ENCODE data around the gene HABP2. TPM values are rescaled to one million over a fixed set of nuclear protein-coding genes. Genes with fewer than 3 reads are reported as not detected.
A peak's percentile ranks its signal among the peaks of the same experiment; 100 is the strongest.

The HABP2 gene
- total and polyA plus RNA-seq, 8 donors, result 0.76 to 11.4 (median 3.8) TPM; not detected in 2

DNA sequence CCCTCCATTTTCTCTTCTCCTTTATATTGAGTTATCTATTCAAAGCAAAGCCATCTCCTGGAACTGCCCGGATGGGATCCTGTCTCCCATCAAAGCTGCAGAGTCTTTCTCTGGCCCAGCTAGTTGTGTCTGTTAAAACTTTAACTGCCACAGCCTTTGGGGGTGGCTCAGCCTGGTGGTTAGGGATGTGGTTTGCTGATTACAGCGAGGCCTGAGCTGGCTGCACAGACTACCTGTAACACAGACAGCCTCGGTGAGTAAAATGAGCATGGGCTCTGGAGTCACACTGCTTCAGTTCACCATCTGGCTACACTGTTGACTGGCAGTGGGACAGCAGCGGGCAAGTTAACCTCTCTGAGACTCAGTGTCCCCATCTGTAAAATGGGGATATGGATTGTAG, 18.4 kb upstream of the HABP2 start:
- DNase-seq, result no peak
- H3K27ac ChIP-seq, result no peak overlapping the region
- no peaks in the 10 kb centered on the region for H3K9me3 ChIP-seq
- 73 to 81% (median 76%) methylated on average over 4 of the region's 4 CpGs for WGBS, 5 donors
- intact Hi-C loops (cut with DNase I; ENCODE audit: low total_unique reads), result no loop called here
- no peaks in the 10 kb centered on the region for H3K36me3 ChIP-seq
- no peak overlapping the region for H3K4me3 ChIP-seq
- H3K27me3 ChIP-seq, result peaks cover 0 to 6% (median 0%) of the 10 kb centered on the region in 3 donors
- TF ChIP-seq POLR2AphosphoS5 (IDR thresholded peaks at IDR 0.05) (no peak), POLR2A (IDR thresholded peaks at IDR 0.05) (no peak)
- H3K4me1 ChIP-seq, result peaks cover 0 to 4% (median 0%) of the 10 kb centered on the region in 4 donors

DNA sequence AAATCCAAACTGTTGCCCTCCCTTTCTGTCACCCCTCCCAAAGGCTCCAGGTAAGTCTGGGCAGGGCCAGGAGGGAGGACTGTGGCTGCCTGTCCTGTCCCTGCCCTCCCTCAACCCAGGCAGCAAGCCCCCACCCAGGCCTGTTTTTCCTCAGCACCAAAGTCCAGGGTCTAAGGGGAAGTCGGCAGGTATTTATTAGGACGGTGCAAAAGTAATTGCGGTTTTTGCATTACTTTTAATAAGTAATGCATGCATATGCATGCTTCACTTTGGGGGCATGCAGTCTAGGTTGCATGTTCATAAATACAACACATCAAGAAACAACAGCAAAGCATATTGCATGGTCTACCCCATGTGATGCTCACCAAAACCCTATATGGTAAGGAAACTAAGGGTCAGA, 15.2 kb upstream of the HABP2 start:
- no peak for DNase-seq
- Histone ChIP-seq H3K36me3 (no peaks in the 10 kb centered on the region), H3K4me1 (peaks cover 0 to 18% (median 14%) of the 10 kb centered on the region in 4 donors), H3K9me3 (no peaks in the 10 kb centered on the region), H3K4me3 (no peak overlapping the region), H3K27ac (no peak overlapping the region), H3K27me3 (peaks cover 0 to 6% (median 0%) of the 10 kb centered on the region in 3 donors)
- intact Hi-C loops (cut with DNase I; ENCODE audit: low total_unique reads), result no loop called here
- TF ChIP-seq, protein P1, sequence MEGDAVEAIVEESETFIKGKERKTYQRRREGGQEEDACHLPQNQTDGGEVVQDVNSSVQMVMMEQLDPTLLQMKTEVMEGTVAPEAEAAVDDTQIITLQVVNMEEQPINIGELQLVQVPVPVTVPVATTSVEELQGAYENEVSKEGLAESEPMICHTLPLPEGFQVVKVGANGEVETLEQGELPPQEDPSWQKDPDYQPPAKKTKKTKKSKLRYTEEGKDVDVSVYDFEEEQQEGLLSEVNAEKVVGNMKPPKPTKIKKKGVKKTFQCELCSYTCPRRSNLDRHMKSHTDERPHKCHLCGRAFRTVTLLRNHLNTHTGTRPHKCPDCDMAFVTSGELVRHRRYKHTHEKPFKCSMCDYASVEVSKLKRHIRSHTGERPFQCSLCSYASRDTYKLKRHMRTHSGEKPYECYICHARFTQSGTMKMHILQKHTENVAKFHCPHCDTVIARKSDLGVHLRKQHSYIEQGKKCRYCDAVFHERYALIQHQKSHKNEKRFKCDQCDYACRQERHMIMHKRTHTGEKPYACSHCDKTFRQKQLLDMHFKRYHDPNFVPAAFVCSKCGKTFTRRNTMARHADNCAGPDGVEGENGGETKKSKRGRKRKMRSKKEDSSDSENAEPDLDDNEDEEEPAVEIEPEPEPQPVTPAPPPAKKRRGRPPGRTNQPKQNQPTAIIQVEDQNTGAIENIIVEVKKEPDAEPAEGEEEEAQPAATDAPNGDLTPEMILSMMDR (IDR thresholded peaks at IDR 0.05), result no peak
- no peak for TF ChIP-seq POLR2A (IDR thresholded peaks at IDR 0.05)
- TF ChIP-seq POLR2AphosphoS5 (IDR thresholded peaks at IDR 0.05), result no peak
- no peak for TF ChIP-seq EP300 (IDR thresholded peaks at IDR 0.05)
- 84 to 97% (median 90%) methylated on average over 3 of the region's 3 CpGs for WGBS, 5 donors

DNA sequence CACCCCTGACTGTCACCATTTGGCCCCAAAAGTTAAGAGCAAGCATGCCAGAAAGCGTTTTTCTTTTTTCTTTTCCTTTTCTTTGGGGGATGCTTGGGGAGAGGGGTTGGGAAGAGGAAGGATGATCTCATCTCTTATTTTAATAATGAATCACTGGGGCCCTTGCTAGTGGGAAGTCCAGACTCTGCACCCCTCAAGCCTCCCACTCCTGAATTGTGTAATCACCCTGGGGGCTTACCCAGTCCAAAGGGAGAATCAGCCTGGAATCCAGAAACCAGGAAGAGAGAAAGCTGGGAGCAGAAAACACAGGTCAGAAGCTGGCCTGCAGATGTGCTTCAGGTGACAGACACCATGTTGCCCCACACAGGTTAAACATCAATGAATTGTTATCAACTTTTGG, 14.7 kb upstream of the HABP2 start:
- no peaks in the 10 kb centered on the region for H3K9me3 ChIP-seq
- H3K4me1 ChIP-seq, result peaks cover 0 to 18% (median 14%) of the 10 kb centered on the region in 4 donors
- H3K36me3 ChIP-seq, result no peaks in the 10 kb centered on the region
- H3K27me3 ChIP-seq, result peaks cover 0 to 6% (median 0%) of the 10 kb centered on the region in 3 donors
- TF ChIP-seq EP300 (IDR thresholded peaks at IDR 0.05) (no peak), POLR2A (IDR thresholded peaks at IDR 0.05) (no peak), POLR2AphosphoS5 (IDR thresholded peaks at IDR 0.05) (no peak)
- TF ChIP-seq, protein P1 (IDR thresholded peaks at IDR 0.05), result no peak
- DNase-seq, result no peak
- intact Hi-C loops (cut with DNase I; ENCODE audit: low total_unique reads), result no loop called here
- no peak overlapping the region for H3K4me3 ChIP-seq
- 73 to 96% (median 88%) methylated on average over 1 of the region's 1 CpG for WGBS, 5 donors
- no peak overlapping the region for H3K27ac ChIP-seq

DNA sequence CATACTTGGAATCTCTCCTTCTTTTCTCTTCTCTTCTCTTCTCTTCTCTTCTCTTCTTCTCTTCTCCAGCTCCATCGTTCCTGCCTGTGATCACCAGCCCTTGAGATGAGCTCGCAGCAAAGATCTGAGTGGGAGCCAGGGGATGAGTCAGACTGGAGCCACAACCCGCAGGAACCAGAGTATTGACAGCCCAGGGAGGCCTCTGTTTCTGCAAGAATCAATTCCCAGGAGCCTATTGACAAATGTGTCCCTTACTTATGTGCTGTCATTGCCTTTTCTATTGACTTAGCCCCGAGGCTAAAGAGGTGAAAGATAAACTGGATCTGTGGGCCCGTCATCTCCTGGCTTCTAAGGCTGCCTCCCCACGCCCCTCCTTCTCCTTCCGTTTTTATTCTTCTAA, 13.1 kb upstream of the HABP2 start:
- Histone ChIP-seq H3K27ac (no peak overlapping the region), H3K36me3 (no peaks in the 10 kb centered on the region), H3K9me3 (no peaks in the 10 kb centered on the region), H3K4me1 (peaks cover 0 to 18% (median 14%) of the 10 kb centered on the region in 4 donors), H3K4me3 (no peak overlapping the region), H3K27me3 (peaks cover 0 to 6% (median 0%) of the 10 kb centered on the region in 3 donors)
- intact Hi-C loops (cut with DNase I; ENCODE audit: low total_unique reads), result no loop called here
- 63 to 73% (median 73%) methylated on average over 7 of the region's 7 CpGs for WGBS, 5 donors
- no peak for DNase-seq
- TF ChIP-seq EP300 (IDR thresholded peaks at IDR 0.05), result no peak
- TF ChIP-seq, protein P1 (IDR thresholded peaks at IDR 0.05), result no peak
- TF ChIP-seq POLR2AphosphoS5 (IDR thresholded peaks at IDR 0.05), result no peak
- no peak for TF ChIP-seq POLR2A (IDR thresholded peaks at IDR 0.05)

DNA sequence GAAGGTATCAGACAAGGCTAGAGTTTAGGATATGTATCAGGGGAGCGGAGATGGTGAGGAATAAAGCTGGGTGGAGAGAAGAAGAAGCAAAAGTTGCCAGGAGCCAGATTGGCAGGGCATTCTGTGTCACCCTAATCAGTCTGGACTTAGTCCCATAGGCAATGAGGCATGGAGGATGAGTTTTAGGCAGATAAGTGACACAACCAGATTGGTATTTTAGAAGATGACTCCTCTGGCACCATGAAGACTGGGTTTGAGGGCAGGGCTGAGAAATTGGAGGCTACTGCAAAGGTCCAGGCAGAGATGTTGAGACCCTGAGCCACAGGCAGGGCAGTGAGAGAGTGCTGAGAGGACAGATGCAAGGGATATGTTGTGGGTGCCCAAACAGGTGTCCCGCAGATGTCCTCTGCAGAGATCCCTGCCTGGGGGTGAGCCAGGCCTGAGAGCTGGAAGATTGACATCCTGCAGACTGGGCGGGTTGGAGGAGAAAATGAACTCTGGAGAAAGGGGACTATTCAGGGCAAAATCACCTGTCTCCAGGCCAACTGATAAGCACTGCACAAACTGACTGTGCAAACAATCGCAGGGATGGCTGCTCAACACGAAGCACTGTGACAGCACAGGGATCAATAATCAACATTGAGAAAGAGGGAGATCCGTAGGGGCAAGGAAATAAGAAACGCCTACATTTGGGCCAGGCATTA, 11.9 kb upstream of the HABP2 start:
- Histone ChIP-seq H3K27ac (no peak overlapping the region), H3K4me1 (peaks cover 0 to 18% (median 14%) of the 10 kb centered on the region in 4 donors), H3K9me3 (no peaks in the 10 kb centered on the region), H3K27me3 (peaks cover 0 to 6% (median 0%) of the 10 kb centered on the region in 3 donors), H3K4me3 (no peak overlapping the region), H3K36me3 (no peaks in the 10 kb centered on the region)
- intact Hi-C loops (cut with DNase I; ENCODE audit: low total_unique reads), result no loop called here
- 39 to 68% (median 52%) methylated on average over 7 of the region's 7 CpGs for WGBS, 5 donors
- peak in 1 of 2 donors; percentile 44 for DNase-seq
- TF ChIP-seq EP300 (IDR thresholded peaks at IDR 0.05) (no peak), POLR2AphosphoS5 (IDR thresholded peaks at IDR 0.05) (no peak), POLR2A (IDR thresholded peaks at IDR 0.05) (no peak)
- TF ChIP-seq, protein P1 (IDR thresholded peaks at IDR 0.05), result no peak

Data from stomach (tissue), 9 donors.